Inflammatory macrophage treated with lipopolysaccharide for 4 hours (primary cell): ENCODE data around the gene SSH2.
"Not testable (repeated sequence)": the region's sequence is repeated elsewhere in the genome, so short reads cannot be mapped to it uniquely, and the experiment has no call there.

ENCODE experiments used
- DNase-seq: peaks from one replicate; pipeline ENCODE4 v3.0.0-alpha.2; 2020

Gene SSH2

GRCh38 chr17:29732209-29732608 lies 197.8 kb downstream of the SSH2 start:
- DNase-seq = no peak

DNA sequence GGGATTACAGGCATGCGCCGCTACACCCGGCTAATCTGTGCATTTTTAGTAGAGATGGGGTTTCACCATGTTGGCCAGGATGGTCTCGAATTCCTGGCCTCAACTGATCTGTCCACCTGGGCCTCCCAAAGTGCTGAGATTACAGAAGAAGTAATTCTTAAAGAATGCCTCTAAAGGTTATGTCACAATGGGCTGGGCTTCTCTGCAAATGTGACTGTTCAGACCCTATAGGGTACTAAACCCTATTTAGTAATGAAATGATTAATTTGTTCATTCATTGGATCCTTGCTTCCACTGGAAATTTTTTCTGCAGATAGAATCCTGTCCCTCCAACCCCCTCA lies 198.5 kb downstream of the SSH2 start:
- no peak for DNase-seq

DNA sequence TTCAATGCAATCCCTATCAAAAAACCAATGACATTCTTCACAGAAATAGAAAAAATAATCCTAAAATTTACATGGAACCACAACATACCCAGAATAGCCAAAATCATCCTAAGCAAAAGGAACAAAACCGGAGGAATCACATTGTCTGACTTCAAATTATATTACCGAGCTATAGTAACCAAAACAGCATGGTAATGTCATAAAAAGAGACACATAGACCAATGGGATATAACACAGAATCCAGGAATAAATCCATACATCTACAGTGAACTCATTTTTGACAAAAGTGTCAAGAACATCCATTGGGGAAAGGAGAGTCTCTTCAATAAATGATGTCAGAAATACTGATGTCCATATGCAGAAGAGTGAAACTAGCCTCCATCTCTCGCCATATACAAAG lies 201.5 kb downstream of the SSH2 start:
- no peak for DNase-seq

GRCh38 chr17:29726715-29727252 lies 203.2 kb downstream of the SSH2 start:
- peak; percentile 78 for DNase-seq

GRCh38 chr17:29725408-29725807 lies 204.6 kb downstream of the SSH2 start:
- DNase-seq = not testable (repeated sequence)

DNA sequence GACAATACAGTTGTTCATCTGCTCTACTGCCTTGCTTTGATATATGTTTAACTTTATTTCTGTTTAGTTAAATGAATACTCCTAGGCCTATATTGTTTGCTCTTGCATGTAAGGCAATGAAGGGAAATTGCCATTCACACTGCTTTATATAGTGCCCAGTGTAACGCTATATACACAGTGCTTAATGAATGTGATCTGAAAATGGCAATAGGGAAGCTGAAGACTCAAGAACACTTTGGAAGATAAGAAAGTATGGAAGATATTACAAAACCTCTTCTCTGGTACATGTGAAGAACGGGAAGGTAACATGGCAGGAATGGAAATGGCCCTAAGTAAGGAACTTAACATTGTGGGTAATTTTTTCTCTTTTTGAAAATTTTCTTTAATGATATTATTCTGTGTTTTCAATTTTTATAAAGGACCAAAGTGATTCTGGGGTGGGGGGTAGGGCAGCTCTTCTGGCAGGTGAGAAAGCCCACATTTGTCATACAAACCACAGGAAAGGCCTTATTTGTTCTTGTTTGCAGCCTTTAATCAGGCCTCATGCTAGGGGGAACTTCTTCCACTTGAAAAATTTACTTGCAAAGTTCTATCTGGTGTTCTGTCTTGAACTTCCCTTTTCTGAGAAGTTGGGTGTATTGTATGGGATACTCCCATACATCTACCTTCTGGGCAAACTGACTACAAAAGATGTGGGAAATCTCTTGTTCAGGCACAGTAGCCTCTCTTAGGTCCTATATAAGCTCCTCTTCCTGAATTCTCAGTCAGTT lies 206.6 kb downstream of the SSH2 start:
- DNase-seq = peak; percentile 54

GRCh38 chr17:29722411-29723198 lies 207.4 kb downstream of the SSH2 start:
- peak; percentile 98 for DNase-seq

- DNase-seq = peak; percentile 58
Observed at GRCh38 chr17:29720551-29720950, 209.5 kb downstream of the SSH2 start.

- DNase-seq = no peak
Observed at GRCh38 chr17:29719469-29719868, 210.6 kb downstream of the SSH2 start.

- no peak for DNase-seq
Observed at GRCh38 chr17:29718446-29719039, 211.5 kb downstream of the SSH2 start.

- no peak for DNase-seq
Observed at GRCh38 chr17:29717817-29718216, 212.2 kb downstream of the SSH2 start.

GRCh38 chr17:29716566-29716965 lies 213.5 kb downstream of the SSH2 start:
- peak; percentile 54 for DNase-seq

GRCh38 chr17:29715680-29716079 lies 214.3 kb downstream of the SSH2 start:
- DNase-seq = no peak

GRCh38 chr17:29714146-29714545 lies 215.9 kb downstream of the SSH2 start:
- DNase-seq = no peak

GRCh38 chr17:29713626-29714025 lies 216.4 kb downstream of the SSH2 start:
- DNase-seq = no peak

GRCh38 chr17:29711588-29712385 lies 218.2 kb downstream of the SSH2 start:
- DNase-seq = no peak

GRCh38 chr17:29710891-29711418 lies 219.1 kb downstream of the SSH2 start:
- no peak for DNase-seq

DNA sequence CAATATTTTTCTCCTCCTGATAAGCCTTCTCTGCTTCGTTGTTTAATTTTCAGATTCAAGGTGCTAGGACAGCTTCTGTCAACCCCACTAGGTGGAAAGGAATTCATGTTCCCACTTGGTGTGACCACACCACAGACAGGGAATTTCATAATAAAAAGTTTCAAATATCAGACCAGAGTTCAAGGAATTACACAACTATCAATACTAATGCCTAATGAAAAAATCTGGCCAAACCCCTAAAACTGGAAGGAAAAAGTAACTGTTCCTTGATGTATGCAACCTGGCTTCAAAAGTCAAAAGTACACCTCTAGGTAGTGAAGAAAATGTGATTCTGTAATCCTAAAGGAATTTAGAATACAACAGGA lies 219.5 kb downstream of the SSH2 start:
- no peak for DNase-seq

- DNase-seq = peak; percentile 35
Observed at GRCh38 chr17:29709866-29710519, 220.0 kb downstream of the SSH2 start.

DNA sequence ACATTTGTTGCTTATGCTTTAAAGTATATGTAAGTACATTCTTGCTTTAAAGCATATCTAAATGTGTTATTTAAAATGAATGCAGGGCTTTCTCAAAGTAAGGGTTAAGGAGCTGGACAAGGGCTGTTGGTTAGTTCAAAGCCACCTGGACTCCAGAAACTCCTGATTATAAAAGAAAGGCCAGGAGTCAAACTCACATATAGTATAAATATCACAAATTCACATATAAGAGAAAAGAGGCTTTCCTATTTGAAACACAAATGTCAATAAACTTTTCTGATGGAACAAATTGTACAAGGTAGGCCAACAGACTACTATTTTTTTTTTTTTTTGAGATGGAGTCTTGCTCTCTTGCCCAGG lies 222.8 kb downstream of the SSH2 start:
- DNase-seq = no peak

GRCh38 chr17:29706045-29706431 lies 224.0 kb downstream of the SSH2 start:
- DNase-seq = no peak

- peak; percentile 64 for DNase-seq
Observed at GRCh38 chr17:29705386-29705785, 224.6 kb downstream of the SSH2 start.
